Hepatocyte (in vitro differentiated cells): ENCODE measurements around the gene ZNF253.

Experiments used
- EZH2 ChIP-seq: fragments of 200-600 bp; sonication (generic); IDR thresholded peaks from 2 replicates; pipeline ENCODE4 v1.6.1; 2016; ENCODE audit warnings: antibody characterized with exemption, mild to moderate bottlenecking, borderline replicate concordance
- EZH2phosphoT487 ChIP-seq: fragments of 200-600 bp; sonication (generic); IDR thresholded peaks from one replicate; pipeline ENCODE4 v1.6.1; 2018; ENCODE audit warnings: antibody characterized with exemption, mild to moderate bottlenecking, low read depth, moderate library complexity; ENCODE audit not compliant: unreplicated experiment, severe bottlenecking
- TF ChIP-seq, protein P1 (sequence below): fragments of 200-600 bp; sonication (generic); IDR thresholded peaks from 2 replicates; pipeline ENCODE4 v1.5.1; 2016; ENCODE audit warnings: antibody characterized with exemption, mild to moderate bottlenecking; ENCODE audit not compliant: poor library complexity

DNA sequence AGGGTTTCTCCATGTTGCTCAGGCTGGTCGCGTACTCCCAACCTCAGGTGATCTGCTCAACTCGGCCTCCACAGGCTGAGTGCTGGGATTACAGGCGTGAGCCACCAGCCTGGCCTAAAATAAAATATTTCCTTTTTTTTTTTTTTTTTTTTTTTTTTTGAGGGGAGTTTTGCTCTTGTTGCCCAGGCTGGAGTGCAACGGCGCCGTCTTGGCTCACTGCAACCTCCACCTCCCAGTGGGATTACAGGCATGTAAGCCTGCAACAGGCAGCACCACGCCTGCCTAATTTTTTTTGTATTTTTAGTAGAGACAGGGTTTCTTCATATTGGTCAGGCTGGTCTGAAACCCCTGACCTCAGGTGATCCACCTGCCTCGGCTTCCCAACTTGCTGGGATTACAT is 49.0 kb upstream of the ZNF253 start:
- TF ChIP-seq, protein P1, sequence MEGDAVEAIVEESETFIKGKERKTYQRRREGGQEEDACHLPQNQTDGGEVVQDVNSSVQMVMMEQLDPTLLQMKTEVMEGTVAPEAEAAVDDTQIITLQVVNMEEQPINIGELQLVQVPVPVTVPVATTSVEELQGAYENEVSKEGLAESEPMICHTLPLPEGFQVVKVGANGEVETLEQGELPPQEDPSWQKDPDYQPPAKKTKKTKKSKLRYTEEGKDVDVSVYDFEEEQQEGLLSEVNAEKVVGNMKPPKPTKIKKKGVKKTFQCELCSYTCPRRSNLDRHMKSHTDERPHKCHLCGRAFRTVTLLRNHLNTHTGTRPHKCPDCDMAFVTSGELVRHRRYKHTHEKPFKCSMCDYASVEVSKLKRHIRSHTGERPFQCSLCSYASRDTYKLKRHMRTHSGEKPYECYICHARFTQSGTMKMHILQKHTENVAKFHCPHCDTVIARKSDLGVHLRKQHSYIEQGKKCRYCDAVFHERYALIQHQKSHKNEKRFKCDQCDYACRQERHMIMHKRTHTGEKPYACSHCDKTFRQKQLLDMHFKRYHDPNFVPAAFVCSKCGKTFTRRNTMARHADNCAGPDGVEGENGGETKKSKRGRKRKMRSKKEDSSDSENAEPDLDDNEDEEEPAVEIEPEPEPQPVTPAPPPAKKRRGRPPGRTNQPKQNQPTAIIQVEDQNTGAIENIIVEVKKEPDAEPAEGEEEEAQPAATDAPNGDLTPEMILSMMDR = no peak
- no peak for TF ChIP-seq EZH2phosphoT487
- TF ChIP-seq EZH2 = no peak
